Small intestine (tissue), 7 donors: ENCODE results near the gene ADGRG6. TPM values are rescaled to one million over a fixed set of nuclear protein-coding genes. Genes with fewer than 3 reads are reported as not detected.

ENCODE experiments used
- DNase-seq, 2 donors: peaks; one replicate each; pipeline versions ENCODE4 v3.0.0 to v3.0.0-alpha.2; 2013
- FAIRE-seq: peaks from 2 replicates; lab custom pipeline; 2012; peaks lifted over from hg19 to GRCh38; lab: Jason Lieb, UNC
- H3K27ac ChIP-seq, 3 donors: one replicate each; pipeline ENCODE4 v1.5.1; 2013; ENCODE audit warnings: low read length in 2 of 3, mild to moderate bottlenecking in 2 of 3, control low read depth in 1 of 3, inconsistent platforms in 1 of 3, low read depth in 1 of 3, moderate library complexity in 1 of 3
- H3K27me3 ChIP-seq, 3 donors: one replicate each; pipeline ENCODE4 v1.6.1; 2013; ENCODE audit warnings: low read length in 3 of 3, inconsistent platforms in 1 of 3; ENCODE audit not compliant: control insufficient read depth in 3 of 3, insufficient read depth in 3 of 3
- H3K36me3 ChIP-seq, 3 donors: one replicate each; pipeline ENCODE4 v1.6.1; 2013; ENCODE audit warnings: low read length in 3 of 3, inconsistent platforms in 1 of 3, low read depth in 1 of 3, mild to moderate bottlenecking in 1 of 3, moderate library complexity in 1 of 3; ENCODE audit not compliant: control insufficient read depth in 3 of 3, insufficient read depth in 2 of 3
- H3K4me1 ChIP-seq, 3 donors: one replicate each; pipeline ENCODE4 v1.6.1; 2013; ENCODE audit warnings: low read length in 2 of 3, inconsistent platforms in 1 of 3, low read depth in 1 of 3, mild to moderate bottlenecking in 1 of 3, moderate library complexity in 1 of 3; ENCODE audit not compliant: control insufficient read depth in 3 of 3, insufficient read depth in 2 of 3
- H3K4me3 ChIP-seq, 3 donors: one replicate each; pipeline ENCODE4 v1.5.1; 2013; ENCODE audit warnings: low read length in 3 of 3, control low read depth in 1 of 3, inconsistent platforms in 1 of 3, low read depth in 1 of 3, mild to moderate bottlenecking in 1 of 3, moderate library complexity in 1 of 3
- H3K9me3 ChIP-seq, 2 donors: one replicate each; pipeline ENCODE4 v1.6.1; 2013; ENCODE audit warnings: low read depth in 1 of 2, low read length in 1 of 2; ENCODE audit not compliant: control insufficient read depth in 2 of 2, insufficient read depth in 1 of 2
- WGBS, 3 donors: extraction: QIAGEN DNeasy Blood & Tissue Kit; methylation state at CpG; one replicate each; pipeline ENCODE4 v1.1.7; 2013; 5-methylcytosine and 5-hydroxymethylcytosine counted together
- polyA plus RNA-seq, 4 donors: library from polyadenylated mRNA; stranded (reverse) in 3 of 4; unstranded in 1 of 4; fragments of 200-250 nt in 3 of 4; fragments of 120-200 nt in 1 of 4; gene quantifications; one replicate each; pipeline versions ENCODE4 v1.2.1 to v1.2.3, GENCODE V29; 2013
- donor health status: healthy with polysubstance abuse.
- donor health status: control.
- donor health status: control.
- donor health status: Bipolar disorder and iron deficiency.
- donor health status: healthy.

The ADGRG6 gene
- polyA plus RNA-seq, 4 donors, result 5.4 to 25.8 (median 11.1) TPM

DNA sequence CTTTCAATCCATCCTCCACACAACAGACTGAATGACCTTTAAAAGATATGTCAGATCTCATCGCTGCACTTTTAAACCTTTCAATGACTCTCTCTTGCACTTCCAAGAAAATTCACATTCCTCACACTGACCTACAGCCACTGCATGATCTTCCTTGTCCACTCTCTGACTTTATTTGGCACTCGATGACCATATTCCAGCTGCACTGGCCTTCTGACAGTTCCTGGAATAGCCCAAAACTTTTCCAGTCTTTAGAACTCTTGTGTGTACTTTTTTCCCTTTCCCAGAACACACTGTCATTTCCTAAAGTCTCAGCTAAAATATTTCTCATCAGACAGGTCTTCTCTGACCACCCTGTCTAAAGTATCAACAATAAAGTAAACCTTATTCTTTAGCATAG, 174.6 kb downstream of the ADGRG6 start:
- WGBS, 3 donors, result 76 to 88% (median 83%) methylated on average over 2 of the region's 2 CpGs
- H3K9me3 ChIP-seq, result no peaks in the 10 kb centered on the region
- no peak overlapping the region for H3K4me3 ChIP-seq
- H3K4me1 ChIP-seq, result no peaks in the 10 kb centered on the region
- DNase-seq, result no peak
- no peaks in the 10 kb centered on the region for H3K36me3 ChIP-seq
- no peak overlapping the region for H3K27ac ChIP-seq
- no peaks in the 10 kb centered on the region for H3K27me3 ChIP-seq
- FAIRE-seq, result no peak

GRCh38 chr6:142478117-142478516, 176.3 kb downstream of the ADGRG6 start:
- no peaks in the 10 kb centered on the region for H3K4me1 ChIP-seq
- 87 to 94% (median 92%) methylated on average over 2 of the region's 2 CpGs for WGBS, 3 donors
- no peaks in the 10 kb centered on the region for H3K9me3 ChIP-seq
- DNase-seq (no peak), FAIRE-seq (no peak)
- no peaks in the 10 kb centered on the region for H3K27me3 ChIP-seq
- no peak overlapping the region for H3K27ac ChIP-seq
- H3K4me3 ChIP-seq, result no peak overlapping the region
- H3K36me3 ChIP-seq, result no peaks in the 10 kb centered on the region

DNA sequence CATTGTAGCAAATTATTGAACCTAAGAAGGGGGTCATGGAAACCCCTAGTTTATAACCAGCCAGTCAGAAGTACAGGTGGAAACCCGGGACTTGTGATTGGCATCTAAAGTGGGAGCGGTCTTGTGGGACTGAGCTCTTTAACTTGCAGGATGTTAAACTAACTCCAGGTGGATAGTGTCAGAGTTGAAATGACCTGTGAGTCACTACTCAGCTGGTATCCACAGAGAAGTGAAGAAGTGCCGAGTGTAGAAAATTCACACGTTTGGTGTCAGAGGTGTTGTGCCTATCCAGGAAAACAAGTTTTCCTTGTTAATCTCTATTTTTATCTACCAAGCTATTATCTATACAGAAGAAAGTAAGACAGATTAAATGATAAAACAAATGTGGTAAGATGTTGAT, 179.7 kb downstream of the ADGRG6 start:
- no peak for FAIRE-seq
- no peak overlapping the region for H3K27ac ChIP-seq
- no peak overlapping the region for H3K4me3 ChIP-seq
- DNase-seq, result no peak
- 61 to 78% (median 65%) methylated on average over 4 of the region's 4 CpGs for WGBS, 3 donors
- no peaks in the 10 kb centered on the region for H3K27me3 ChIP-seq
- no peaks in the 10 kb centered on the region for H3K36me3 ChIP-seq
- peaks cover 0 to 6% of the 10 kb centered on the region in 2 donors for H3K9me3 ChIP-seq
- no peaks in the 10 kb centered on the region for H3K4me1 ChIP-seq

GRCh38 chr6:142482249-142482648, 180.4 kb downstream of the ADGRG6 start:
- WGBS, 3 donors, result 14 to 24% (median 23%) methylated on average over 1 of the region's 1 CpG
- no peaks in the 10 kb centered on the region for H3K4me1 ChIP-seq
- H3K36me3 ChIP-seq, result no peaks in the 10 kb centered on the region
- no peak overlapping the region for H3K27ac ChIP-seq
- H3K9me3 ChIP-seq, result peaks cover 0 to 6% of the 10 kb centered on the region in 2 donors
- H3K27me3 ChIP-seq, result no peaks in the 10 kb centered on the region
- DNase-seq (no peak), FAIRE-seq (no peak)
- H3K4me3 ChIP-seq, result no peak overlapping the region

GRCh38 chr6:142482974-142483373, 181.2 kb downstream of the ADGRG6 start:
- FAIRE-seq (no peak), DNase-seq (peak in 1 of 2 donors; percentile 6)
- Histone ChIP-seq H3K36me3 (no peaks in the 10 kb centered on the region), H3K4me3 (no peak overlapping the region), H3K27ac (no peak overlapping the region), H3K27me3 (no peaks in the 10 kb centered on the region), H3K9me3 (peaks cover 0 to 6% of the 10 kb centered on the region in 2 donors), H3K4me1 (no peaks in the 10 kb centered on the region)
- 46 to 68% (median 47%) methylated on average over 5 of the region's 5 CpGs for WGBS, 3 donors

- no peak overlapping the region for H3K27ac ChIP-seq
- no peaks in the 10 kb centered on the region for H3K36me3 ChIP-seq
- FAIRE-seq (no peak), DNase-seq (no peak)
- WGBS, 3 donors, result 50 to 77% (median 74%) methylated on average over 2 of the region's 2 CpGs
- H3K9me3 ChIP-seq, result peaks cover 0 to 6% of the 10 kb centered on the region in 2 donors
- no peak overlapping the region for H3K4me3 ChIP-seq
- H3K4me1 ChIP-seq, result no peaks in the 10 kb centered on the region
- no peaks in the 10 kb centered on the region for H3K27me3 ChIP-seq
Observed at GRCh38 chr6:142485256-142485655, 183.4 kb downstream of the ADGRG6 start.

DNA sequence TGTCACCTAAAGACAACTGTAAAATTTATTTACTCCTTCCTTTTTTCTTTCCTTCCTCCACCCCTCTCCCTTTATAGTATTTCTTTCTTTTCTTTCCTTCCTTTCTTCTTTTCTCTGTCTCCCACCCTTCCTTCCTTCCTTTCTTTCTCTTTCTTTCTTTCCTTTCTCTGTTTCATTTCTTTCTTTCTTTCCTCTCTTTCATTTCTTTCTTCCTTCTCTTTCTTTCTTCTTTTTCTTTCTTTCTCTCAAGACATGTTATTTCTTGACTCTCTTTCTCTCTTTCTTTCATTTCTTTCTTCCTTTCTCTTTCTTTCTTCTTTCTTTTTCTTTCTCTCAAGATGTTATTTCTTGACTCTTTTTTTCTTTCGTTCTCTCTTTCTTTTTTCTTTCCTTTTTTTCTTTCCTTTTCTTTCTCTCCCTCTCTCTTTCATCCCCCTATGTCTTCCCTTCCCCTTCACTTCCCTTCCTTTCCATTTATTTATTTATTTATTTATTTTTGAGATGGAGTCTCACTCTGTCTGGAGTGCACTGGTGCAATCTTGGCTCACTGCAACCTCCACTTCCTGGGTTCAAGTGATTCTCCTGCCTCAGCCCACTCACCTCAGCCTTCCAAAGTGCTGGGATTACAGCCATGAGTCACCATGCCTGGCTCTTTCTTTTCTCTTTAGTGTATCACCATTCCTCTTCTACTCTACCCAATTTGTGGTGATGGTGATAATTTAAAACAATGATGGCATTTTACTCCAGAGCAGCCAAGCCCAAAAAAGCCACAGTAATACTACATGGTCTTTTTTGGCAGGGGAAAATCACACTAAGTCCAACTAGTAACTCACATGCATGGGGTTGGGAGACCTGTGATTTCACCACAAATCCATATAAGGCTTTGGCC, 188.2 kb downstream of the ADGRG6 start:
- Histone ChIP-seq H3K27ac (no peak overlapping the region), H3K4me1 (no peaks in the 10 kb centered on the region), H3K36me3 (no peaks in the 10 kb centered on the region), H3K27me3 (no peaks in the 10 kb centered on the region), H3K4me3 (no peak overlapping the region), H3K9me3 (peaks cover 0 to 10% of the 10 kb centered on the region in 2 donors)
- no peak for DNase-seq
- no peak for FAIRE-seq
- WGBS, 3 donors, result 84 to 93% (median 91%) methylated on average over 1 of the region's 1 CpG
